ENCODE measurements around the gene SLC16A7.

The SLC16A7 gene

GRCh38 chr12:59672273-59672672, 76.4 kb downstream of the SLC16A7 start:
- DNase-seq, result no peak

- DNase-seq, result no peak
These were observed 79.6 kb downstream of the SLC16A7 start for GRCh38 chr12:59675461-59675860.

DNA sequence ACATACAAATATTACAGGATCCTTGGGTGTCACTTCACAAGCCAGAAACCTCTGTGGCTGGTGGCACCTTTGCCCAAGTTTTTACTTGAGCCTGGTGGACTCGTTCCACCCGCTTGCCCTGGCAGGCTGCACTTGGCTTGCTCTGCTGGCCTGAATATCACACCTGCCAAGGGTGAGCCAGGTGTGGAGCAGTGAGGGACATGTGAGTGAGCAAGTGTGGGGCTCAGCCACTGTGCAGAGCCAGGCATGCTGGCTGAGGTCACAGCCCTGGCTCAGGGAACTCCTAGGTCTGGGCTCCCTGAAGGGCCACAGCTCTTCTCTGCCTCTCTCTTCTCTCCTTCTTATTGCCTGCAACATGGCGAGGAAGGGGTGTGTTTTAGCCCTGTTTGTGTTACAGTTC, 82.0 kb downstream of the SLC16A7 start:
- DNase-seq, result no peak

DNA sequence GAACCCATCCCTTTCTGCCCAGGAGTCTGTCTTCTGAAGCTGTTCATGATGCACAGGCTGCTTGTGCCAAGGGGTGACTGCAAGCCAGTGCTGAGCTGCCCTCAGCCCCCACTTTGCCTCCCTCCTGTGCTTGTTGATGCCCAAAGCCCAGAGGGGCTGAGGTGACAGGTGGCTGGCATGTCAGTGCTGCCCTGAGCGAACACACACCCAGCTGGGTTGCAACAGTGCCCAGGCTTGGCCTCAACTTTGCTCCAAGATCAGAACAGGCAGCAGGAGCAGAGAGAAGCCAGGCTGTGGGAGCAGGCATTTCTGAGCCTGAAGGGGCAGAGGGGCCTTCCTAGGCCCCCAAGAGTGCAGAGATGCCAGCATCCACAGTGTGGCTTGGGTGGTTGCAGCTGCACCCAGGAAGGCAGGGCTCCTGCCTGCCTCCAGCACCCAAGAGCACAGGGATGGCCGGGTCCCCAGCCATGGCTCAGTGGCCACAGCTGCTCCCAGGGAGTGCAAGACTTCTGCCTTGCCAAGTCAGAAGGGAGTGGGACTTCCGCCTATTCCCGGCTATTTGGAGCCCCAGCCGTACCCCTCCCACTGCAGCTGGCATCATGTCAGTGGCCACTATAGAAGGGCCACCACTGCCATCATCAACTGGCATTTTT, 83.1 kb downstream of the SLC16A7 start:
- no peak for DNase-seq

DNA sequence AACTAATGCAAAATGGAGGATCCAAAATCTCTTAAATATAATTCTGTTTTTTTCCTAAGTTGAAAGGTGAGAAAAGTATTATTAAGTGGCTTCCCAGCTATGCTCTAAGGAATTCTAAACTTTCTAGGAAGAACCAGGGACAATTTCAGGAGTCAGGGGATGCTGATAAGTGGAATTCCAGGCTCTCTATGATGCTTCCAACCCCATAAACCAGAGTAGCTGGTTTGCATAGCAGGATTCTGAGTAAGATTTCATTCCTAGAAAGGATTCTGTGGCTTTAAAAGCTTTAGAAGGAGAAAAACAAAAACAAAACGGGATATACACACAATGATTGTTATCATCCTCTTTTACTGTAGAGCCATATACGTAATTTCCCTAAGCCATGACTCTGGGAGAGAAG, 93.9 kb downstream of the SLC16A7 start:
- no peak for DNase-seq

GRCh38 chr12:59695379-59695778, 99.5 kb downstream of the SLC16A7 start:
- DNase-seq, result no peak

- DNase-seq, result no peak
These were observed 102.8 kb downstream of the SLC16A7 start for GRCh38 chr12:59698600-59698999.

DNA sequence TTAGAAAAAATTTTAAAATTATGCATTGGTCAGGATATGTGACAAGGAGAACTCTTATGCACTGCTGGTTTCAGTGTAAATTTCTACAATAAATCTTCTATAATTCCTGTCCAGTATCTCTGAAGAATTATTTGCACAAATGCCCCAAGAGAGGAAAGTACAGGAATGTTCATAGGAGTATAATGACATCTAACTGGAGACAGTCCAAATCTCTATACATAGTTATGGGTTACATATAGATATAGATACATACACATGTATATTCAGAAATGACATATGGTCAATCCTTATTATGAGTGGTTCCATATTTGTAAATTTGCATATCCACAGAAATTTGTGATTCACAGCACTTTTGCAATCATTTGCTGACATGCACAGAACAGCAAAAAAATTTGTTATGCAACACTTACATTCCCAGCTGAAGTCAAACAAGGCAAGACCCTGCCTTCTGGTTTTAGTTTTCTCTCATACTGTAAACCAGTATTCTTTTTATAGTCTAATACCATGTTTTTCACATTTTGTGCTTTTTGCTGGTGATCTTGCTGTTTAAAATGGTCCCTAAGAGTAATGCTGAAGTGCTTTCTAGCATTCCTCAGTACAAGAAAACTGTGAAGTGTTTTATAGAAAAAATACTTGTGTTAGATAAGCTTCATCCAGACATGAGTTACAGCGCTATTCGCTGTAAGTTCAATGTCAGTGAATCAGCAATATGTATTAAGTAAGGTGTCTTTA, 103.8 kb downstream of the SLC16A7 start:
- DNase-seq, result no peak

DNA sequence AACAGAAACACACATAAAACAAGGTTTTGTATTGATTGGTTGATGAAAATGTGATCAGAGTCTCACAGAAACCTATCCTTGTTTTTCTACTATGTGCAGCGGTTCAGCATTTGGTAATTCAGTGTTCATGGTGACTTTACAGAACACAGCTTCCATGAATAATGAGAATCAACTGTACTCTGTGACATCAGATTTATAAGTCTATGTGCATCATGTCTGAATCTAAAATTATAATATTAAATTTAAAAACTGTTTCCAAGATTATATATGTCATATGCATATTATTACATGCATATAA, 104.3 kb downstream of the SLC16A7 start:
- DNase-seq, result no peak

DNA sequence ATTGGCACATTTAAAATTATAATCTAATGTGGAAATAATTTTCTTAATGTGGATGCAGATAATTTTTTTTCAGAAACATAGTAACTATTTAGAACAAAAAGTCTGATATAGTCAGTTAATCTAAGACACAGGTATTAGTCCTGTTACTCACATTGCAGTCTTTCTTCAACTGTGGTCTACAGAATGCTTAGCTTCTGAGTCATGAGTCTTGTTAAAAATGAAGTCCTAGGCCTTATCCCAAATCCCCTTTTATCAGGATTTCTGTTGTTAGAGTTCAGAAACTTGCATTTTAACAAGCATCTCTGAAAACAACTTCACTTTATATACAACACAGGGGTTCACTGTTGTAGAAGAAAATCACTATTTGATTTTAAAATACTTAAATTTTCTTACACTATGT, 112.2 kb downstream of the SLC16A7 start:
- no peak for DNase-seq

GRCh38 chr12:59708484-59708883, 112.7 kb downstream of the SLC16A7 start:
- no peak for DNase-seq

- DNase-seq, result no peak
These were observed 114.3 kb downstream of the SLC16A7 start for GRCh38 chr12:59710004-59710628.

DNA sequence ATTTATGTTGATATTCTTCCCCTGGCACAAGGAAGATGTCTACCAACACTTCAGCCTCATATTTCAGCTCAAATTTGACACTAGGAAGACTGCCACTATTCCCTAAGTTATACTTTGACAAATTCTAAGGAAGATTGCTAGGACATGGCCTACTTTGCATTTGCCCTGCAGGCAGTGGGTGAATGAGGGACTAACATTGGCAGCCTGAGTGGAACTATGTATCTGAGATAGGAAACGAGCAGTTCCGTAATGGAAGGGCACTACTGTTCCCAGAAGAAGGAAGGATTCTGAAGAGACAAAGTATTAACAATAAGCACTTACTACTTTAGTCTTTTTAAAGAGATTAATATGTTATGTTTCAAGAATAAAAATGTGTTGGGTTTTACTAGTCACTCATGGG, 115.1 kb downstream of the SLC16A7 start:
- no peak for DNase-seq

DNA sequence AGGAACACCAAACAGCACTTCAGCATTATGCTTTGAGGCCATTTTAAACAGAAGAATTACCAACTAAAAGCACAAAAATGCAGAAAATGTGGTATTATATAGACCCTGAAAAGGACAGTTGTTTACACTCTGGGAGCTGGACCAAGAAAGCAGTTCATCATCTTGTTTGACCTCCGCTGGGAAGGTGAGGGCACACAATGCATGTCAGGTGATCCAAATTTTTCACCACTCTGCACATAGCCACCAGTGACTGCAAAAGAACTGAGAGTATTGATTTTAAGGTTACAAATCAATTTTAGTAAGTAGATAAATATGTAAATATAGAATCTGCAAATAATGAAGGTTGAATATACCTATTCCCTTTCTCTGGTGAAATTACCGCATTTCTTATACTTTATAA, 119.6 kb downstream of the SLC16A7 start:
- DNase-seq, result no peak

DNA sequence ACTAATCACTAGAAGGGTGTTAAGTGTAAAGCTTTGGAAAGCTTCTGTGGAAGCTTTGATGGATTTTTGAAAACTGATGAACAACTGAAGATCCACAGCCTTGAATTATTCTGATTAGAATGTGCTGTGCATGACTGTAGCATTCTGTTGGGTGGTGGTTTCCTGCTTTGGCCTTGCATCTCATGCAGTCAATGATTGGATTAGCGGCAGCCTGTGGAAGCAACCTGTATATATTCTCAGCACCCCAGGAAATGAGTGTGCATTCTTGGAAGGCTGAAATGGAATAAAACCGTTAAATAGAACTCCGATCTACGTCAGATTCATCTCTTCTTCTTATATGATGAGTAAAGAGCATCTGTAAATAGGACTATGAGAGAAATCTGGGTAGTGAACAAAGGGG, 120.2 kb downstream of the SLC16A7 start:
- no peak for DNase-seq

DNA sequence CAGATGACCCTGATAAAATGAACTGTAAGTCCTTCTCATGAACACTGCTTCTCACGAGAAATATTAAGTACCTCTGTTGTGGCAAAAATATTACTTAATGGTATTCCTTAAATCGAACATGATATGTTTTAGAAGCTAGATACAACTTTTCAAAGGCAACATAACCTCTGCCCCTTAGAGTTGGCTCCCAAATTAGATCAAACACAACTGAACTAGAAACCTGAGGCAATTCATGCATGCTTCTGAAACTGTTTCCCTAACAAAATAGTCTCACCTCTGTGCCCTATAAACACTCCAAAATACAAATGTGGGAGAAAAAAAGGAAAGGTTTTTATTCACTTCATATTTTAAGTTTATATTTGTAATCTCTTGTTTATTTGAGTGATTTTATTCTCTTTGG, 121.6 kb downstream of the SLC16A7 start:
- no peak for DNase-seq

DNA sequence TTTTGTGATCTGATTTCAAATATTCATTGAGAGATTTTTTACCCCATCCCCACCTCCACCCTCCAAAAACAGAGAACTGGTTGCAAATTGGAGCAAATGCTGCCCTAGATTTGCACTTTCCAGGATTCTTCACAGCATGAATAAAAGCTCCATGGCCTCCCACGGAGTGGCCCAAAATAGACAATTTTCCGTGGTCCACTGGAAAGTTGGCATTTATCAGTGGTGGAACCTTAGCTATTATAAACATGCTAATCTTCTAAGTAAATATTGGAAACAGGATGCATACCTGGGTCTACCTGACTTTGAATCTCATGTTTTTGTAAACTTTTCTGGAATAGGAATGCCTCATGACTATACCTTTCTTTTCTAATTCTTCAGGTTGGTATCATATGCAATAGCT, 123.9 kb downstream of the SLC16A7 start:
- no peak for DNase-seq

DNA sequence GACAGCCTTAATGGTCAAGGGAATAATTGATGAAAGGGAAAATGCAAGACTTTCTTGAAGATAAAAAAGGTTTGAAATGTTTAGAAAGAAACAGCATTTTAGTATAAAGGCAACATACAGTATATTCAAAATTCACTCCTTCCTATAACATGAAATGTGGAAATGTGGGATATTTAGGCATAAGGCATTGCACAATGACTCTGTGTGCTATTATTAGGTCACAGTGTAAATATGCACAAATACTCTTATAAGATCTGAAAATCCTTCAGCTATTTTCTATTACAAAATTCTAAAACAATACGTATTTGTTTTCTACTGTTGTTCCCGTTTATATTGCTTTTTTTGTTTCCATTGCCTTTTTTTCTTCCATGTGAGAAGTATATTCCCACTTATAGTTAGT, 127.7 kb downstream of the SLC16A7 start:
- no peak for DNase-seq

- DNase-seq, result no peak
These were observed 128.3 kb downstream of the SLC16A7 start for GRCh38 chr12:59724011-59724695.

DNA sequence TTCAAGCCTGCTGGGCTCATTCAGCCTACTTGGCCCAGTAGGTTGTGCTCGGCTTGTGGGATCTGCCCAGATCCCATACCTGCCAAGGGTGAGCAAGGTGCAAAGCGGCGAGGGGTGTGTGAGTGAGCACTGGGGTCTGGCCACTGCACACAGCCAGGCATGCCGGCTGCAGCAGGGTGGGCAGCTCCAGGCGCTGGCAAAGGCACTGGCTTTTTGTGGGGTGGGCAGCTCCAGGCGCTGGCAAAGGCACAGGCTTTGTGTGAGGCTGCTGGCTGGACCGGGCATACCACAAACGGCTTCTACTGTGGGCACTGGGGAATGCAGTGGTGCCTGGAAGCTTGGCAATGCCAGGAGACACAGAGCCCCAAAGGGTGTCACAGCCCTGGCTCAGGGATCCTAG, 137.4 kb downstream of the SLC16A7 start:
- DNase-seq, result no peak

DNA sequence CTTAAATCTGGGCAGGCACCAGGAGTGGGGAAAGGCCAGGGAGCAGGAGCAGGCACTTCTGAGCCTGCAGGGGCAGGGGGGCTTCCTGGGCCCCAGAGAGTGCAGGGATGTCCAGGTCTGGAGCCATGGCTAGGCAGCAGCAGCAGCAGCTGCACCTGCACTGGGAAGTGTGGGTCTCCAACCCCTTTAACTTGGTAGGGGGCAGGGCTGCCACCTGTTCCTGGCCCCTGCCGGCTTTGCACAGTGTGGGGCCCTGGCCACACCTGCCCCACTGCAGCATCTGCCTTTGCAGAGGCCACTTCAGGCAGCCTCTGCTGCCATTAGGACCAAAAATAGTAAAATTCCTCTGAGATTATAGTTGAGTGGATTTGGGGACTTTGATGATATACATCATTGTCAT, 138.5 kb downstream of the SLC16A7 start:
- DNase-seq, result no peak

GRCh38 chr12:59735231-59735630, 139.4 kb downstream of the SLC16A7 start:
- no peak for DNase-seq

DNA sequence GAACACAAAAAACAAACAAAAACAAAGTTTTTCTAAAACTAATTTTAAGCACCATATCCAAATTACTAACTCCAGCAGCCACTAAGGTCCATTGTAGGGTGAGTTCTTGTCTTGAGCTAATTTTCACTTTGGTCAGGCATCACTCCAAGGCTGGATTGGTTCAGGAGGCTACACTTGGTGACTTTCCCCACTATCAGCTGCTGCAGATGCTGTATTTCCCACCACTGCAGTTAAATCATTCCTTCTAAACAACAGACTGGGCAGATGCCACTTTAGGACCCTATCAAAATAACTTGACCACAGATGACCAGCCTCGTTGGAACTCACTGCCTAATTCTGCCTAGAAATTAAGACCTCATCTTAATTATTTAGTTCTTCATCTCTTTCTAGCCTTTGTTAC, 140.5 kb downstream of the SLC16A7 start:
- DNase-seq, result no peak

GRCh38 chr12:59736786-59737185, 141.0 kb downstream of the SLC16A7 start:
- no peak for DNase-seq
